ENCODE measurements around the gene OTX2.

The OTX2 gene

DNA sequence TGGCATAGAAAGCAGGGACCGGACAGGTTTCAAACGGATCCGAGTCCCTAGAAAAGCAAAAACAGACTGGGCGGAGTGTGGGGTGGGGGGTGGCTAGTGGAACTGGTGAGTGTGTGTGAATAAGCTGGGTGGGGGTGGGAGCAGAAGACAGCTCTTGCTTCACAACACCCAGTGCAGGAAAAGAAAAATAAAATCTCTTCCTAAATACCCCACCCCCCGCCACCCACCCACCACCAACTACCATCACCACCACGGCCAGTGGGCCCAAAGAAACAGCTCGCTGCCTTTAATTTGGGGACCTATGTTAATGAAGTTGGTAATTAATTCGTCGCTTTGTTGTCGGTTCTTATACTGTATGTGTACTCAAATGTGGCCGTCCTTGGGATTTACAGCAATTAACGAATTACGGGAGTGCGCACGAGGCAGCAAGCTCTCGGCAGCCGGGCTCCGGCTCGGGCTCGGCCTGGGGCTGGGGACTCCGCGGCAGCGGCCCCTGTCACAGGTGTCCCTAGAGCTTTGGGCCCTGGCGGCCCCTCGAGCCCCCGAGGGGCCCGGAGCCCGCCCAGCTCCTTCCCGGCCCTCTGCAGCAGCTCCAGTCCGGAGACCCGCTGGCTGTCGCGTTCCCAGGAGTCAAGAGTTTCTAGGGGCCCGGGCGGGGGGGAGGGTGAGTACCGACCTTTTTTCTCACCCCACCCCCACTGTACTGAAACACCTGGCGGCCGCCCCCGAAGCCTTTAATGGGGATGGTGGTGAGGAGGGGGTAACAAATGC is 1.5 kb upstream of the OTX2 start:
- no peak for DNase-seq

DNA sequence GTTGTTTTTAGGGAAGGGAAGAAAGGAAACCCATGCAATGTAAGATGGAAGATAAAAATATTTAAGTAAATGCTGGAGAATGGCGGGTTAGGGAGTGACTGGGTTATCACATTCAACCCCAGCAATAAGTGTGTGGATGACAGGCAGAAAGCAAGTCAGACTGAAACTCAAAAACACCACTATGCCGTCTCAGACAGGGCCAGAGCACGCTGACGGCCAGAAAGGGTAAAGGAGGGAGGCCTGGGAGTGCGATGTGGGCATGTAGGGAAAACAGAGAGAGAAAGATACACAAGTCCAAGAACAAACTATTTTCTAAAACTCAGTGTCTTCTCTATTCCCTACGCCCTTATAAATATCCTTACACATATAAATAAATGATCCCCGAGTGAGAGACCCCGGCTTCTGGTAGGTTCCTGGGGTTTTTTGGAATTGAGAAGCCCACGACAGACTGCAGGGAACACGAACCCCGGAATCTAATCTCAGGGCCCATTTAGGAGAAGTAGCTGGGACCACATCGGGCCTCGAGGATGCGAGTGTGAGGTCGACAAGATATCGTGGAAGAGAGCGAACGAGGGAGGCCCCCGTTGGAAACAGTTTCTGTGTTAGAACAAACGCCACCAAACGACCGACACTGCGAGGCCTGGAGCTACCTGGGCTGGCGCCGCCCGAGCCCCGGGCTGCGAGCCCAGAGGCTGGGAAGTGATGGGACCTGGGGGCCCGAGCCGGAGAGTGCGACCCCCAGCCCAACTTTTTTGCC is 735 bp upstream of the OTX2 start:
- DNase-seq, result no peak

DNA sequence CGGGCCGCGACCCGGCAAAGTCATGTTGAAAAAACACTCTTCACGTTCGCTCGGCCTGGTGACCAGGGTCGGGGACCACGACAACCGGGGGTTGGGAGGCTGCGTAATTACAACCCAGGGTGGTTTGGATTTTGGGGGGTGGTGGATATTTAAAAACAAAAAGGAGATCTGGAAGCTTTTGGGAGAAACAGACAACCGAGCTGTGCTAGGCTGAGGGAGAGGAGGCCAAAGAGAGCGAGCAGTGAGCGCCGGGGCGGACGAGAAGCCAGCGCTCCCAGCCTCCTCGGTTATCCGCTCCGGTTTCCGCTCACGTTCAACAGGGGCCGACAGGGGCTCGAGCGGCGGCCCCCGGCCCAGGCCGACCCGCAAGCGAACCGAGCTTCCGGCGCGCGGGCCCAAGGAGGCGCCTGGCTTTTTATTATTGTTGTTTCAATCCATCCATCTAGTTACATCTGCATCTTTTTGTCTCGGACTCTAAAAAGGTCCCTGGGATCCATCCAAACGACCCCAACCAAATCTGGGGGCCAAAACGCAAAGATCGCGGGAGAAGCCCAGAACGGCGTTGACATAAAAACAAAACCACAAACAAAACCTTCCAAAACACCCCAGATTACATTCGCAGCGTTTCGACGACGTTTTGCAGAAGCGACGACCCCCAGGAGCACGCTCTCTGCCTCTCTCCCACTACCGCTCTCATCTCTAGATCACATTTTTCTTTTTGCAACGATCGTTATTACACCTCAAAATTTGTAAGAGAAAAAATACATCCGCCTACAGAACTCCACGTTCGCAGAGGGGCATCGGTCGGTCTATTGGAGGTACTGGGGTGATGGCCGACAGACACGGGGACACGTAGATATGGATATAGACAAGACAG is 771 bp downstream of the OTX2 start:
- DNase-seq, result no peak

DNA sequence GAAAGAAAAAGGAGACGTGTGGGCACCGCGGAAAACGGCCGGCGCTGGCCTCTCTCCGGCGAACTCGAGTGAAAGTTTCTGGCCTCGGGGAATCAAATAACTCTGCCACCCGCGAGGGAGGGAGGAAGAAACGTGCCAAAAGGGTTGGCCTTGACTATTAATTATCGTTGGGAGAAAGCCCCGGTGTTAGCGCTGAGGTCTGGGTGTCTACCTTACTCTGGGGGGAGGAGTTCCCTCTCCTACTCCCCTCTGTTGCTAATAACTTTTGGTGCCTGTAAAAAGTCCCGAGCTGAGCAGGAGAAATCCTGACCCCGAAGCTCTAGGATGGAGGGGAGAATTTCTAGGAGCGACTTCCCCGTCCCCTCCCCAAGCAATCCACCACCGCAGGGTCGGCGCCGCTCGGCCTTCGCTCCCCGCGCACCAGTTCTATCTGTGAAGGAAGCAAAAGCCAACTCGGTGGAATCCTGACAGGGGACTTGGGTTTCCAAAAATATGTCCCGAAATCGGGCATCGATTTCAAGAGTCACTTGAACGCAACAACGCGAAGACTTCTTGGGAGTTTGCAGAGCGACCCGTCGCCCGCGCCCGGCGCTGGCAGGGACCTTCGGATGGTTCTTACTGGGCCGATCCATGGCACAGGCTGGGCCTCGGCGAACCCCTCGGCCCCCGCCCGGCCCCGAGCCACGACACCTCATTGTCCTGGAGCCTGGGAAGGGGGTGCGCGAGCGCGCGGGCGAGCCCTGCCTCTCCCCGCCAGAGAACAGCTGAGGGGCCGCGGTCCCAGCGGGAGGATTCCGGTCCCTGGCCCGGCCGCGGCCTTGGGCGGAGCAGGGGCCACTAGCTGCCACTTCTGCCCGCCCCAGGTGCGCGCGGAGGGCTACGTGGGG is 1.7 kb downstream of the OTX2 start:
- no peak for DNase-seq

DNA sequence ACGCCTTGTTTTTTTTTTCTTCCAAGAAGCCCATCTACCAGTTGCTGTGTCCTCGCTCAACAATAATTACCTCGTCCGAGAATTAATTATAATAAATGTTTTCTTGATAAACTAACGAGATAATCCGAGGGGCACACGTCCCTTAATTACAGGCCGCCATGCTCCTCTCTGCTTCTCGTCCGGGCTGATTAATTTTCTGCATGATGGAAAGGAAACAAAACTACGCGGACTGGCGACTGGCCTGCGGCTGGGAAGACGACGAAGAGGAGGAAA is 2.2 kb downstream of the OTX2 start:
- no peak for DNase-seq

DNA sequence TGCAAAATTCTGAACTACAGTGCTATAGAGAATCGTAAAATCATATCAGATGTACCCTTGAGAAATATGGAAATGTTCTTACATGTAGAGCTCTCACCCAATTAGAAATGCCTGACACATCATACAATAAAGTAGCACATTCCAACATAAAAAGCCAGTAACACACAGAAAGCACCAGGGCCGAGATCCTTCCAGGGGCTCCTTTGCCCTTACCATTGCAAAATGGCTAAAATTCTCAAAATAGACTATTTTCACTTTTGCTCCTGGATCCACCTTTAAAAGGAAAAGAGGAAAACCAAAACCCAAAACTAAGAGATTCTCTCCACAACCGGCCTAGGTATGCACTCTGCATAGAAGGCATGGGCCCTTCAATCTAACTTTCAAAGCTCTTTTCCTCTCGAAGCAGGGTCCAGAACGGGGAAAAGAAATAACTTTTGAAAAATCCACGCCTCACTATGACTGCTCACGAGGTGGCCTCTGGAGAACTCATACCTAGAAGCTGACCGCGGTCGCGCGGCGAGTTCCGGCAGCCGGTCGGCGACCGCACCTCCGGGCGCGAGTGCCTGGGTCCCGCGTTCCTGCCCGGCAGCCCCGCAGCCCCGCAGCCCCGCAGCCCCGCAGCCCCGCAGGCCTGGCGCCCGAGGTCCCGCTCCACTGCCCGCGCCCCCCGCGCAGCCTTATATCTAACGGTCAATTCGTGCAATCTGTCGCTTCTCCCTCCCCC is 2.7 kb downstream of the OTX2 start:
- DNase-seq, result no peak

DNA sequence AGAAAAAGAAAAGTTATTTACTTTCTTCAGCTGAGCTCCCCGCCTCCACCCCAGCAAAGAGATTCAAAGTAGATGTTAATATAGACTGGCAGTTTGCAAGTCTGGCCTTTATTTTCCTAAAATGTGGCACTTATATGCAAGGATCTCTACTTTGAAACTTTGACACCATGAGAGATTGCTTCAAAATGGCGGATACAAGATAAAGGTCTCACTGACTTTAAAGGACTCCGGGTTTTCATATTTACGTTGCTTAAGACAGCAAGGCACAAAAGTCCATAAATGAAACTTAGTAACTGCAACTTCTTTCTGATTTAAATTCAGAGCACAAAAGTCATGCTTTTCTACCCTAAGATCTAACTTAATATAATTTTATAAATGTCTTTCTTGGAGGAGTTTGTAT is 3.5 kb downstream of the OTX2 start:
- DNase-seq, result no peak

DNA sequence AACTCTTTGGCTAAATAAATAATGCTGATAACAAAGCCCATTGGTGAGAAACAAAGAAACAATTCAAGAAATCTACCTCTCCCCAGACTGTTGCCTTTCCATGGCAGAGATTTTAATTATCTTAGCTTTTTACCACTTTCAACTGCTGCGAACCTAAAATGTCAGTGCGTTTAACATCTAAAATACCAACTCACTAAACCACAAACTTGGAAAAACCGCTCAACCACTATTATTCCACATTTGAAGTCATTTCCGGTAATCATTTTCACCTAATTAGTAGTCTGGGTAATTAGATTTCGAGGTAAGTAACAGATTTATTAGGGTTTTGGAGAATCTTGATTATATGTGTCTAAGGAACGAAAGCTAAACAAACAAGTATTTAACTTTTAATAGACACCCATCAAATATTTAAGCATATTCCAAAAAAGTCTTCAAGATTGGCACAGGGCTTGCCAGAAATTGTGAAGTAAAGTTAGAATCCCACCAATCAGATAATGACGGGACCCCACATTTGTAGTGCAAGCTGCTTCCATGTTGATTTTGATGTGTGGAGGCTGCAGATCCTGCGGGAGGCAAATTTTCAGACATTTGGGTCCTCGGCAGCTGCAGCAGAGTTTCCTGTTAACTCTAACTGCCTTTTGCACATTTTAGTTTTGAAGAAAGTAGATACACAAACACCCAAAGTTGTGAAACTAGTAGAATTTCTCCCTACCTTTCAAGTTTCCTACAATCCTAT is 4.1 kb downstream of the OTX2 start:
- no peak for DNase-seq

DNA sequence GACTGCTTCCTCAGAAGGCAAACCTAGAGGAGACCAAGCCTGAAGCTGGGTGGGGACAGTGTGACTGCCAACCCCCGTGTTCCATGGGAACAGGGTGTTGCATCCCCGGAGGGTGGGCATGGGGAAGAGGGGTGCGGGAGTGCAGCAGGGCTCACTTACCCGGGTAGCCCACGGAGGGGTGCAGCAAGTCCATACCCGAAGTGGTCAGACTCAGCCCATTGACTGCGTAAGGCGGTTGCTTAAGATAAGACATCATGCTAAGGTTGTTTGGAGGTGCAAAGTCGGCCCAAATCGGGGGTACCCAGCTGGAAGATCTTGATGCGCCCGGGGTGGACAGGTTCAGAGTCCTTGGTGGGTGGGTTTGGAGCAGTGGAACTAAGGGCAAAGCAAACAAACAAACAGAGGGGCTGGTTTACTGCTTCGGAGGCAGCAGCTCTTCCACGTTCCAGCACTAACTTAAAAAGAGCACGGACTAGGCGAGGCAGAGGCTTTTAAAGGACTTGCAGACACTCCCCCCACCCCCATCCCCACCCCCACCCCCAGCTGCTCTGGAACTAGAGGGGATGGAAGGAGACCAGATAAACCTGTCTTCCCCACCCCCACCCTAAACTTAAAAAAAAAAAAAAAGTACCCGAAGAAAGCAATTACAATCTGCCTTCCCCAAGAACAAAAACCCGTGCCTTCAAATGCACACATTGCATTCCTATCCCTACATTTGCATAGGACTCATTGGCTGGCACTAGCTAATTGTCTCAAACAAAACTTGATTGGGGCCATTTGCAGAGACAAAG is 4.9 kb downstream of the OTX2 start:
- DNase-seq, result no peak

DNA sequence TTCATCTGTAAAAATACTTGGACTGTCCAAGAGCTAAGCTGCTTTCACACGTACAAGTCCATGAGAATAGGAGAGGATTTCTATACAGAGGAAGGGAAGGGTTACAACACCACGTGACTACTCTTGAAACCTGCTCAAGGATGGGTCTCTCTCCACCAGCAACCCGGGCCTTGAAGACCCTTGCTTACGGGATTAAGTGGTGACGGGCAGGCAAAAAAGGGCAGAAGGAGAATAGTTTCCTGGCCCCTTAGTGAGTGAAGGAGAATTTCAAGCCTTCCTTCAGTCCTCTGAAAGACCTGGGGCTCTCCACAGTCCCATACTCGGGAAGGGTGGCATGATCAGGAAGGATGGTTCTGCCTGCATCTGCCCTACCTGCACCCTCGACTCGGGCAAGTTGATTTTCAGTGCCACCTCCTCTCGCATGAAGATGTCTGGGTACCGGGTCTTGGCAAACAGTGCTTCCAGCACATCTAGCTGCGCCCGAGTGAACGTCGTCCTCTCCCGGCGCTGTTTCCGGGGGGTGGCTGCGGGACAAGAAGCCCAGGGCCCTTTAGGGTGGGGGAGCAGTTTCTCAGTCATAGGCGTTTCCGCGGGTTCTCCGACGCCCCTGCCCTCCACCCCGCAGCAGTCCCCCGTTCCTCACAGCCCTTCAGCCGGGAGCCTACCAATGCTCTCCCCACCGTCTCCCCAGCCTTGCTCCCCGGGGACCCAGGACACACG is 6.3 kb downstream of the OTX2 start:
- DNase-seq, result no peak

DNA sequence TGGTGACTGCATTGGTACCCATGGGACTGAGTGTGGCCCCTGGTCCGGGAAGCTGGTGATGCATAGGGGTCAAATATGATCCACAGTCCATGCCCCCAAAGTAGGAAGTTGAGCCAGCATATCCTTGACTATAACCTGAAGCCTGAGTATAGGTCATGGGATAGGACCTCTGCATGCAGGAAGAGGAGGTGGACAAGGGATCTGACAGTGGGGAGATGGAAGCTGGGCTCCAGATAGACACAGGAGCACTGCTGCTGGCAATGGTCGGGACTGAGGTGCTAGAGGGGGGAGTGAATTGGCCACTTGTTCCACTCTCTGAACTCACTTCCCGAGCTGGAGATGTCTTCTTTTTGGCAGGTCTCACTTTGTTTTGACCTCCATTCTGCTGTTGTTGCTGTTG is 8.4 kb downstream of the OTX2 start:
- DNase-seq, result no peak

DNA sequence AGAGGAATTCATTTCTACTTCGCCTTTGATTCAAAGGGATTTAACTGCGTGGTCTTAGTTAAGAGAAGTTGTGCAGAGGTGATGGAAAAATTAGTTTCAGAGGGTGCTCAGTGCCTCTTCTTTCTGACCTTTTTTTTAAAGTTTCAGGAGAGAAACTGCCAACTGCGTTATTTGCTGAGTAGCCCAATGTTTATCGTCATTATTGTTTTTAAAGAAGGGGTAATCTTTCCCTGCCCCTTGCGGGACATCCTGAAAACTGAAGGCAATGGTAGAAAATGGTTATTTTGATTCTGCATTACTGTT is 11.0 kb downstream of the OTX2 start:
- no peak for DNase-seq

DNA sequence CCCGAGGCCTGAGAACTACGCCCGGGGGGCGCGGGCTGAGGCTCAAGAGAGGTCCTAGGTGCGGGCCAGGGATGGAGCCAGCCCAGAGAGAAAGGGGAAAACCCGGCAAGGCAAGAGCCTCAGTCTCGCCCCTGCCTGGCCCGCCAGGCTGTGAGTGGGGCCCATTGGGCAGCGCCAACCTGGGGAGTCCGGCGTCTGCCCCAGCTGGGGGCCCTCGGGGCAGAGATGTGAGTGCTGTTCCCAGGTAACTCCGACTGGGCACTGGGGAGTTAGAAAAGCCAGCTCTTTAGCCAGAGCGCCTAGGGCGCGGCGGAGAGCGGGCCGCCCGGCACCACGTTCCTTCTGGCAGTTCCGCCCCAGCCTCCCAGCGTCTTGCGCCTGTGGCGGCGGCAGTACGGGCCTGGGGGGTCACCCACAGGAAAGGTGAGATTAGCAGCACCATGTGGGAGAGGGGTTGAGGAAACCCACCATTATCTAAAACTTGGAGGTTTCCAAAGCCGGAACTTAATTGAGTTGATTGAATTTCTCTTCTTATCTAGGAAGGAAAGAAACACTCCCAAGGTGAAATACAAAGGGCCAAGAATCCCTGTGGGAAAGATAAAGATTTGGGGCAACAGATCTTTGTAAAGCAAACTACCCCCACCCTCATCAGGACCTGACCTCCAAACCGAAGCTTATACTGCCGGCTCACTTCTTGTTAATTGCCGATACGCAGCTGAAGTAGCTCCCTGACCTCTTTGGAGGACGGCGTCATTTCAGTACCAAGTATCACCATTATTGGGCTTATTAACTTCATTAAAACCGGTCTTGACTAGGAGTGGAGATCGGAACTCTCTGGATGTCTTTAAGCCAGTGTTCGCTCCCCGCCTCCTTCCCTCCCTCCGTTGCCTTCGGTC is 11.6 kb downstream of the OTX2 start:
- no peak for DNase-seq

DNA sequence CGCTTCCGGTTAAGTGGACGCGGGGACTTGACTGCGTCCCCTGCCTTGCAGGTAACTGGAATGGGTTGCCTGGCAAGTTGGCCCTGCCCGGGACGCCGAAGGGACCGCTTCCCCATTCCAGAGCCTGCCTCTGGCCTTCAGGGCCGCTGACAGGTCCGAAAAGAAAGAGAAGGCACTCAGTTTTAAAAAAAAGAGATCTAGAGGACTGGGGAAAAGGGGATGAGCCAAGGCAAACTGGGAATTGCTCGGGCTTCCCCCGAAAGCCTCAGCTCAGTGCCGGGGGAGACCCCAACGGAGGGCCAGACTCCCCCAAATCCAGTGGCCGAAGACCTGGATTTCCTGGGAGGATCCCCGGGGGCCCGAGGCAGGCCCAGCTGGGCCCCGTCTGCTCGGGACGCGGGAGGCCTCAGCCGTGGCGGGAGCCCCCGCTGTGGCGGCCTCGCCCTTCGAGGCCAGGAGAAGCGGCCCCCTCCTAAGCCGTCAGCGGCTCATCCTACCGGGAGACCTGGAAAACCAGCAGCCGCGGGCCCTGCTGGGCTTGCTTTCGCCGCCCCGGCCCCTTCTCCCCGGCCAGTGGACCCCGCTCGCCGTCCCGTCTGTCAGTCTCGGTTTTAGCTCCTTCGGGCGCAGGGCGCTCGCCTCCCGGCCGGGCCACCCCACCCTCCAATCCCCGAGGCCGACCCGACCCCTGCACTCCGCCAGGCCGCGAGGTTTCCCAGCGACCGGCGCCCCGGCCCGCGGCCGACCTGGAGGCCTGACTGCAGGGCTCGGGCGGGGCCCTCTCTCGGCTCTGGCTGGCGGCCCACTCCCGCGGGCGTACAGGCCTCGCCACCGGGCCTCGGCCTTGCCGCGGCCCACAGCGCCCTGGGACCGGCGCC is 12.5 kb downstream of the OTX2 start:
- DNase-seq, result no peak

DNA sequence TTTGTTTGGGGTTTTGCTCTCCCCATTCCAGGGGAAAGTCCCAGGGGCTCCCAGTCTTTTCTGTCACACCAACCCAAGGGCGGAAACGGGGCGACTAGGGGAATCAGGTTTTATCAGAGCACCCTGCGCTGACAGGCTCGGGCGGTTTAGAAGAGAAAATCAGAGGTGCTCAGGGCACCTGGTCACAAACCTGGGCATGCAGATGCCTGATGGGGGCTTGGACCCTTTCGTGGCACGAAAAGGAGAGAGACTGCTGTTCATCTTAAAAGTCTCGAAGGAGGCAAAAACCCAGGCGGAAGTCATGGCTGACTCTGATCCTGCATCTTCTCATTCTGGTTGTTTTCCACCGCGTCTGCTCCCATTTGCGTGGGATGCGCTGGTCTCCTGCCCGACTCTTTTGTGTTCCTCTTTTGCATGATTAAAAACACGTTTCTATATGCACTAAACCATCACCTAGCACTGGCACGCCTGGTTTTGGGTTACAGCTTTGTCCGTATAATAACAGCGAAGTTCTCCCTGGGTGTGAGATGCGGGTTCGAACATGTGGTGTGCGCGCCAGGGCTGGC is 13.2 kb downstream of the OTX2 start:
- DNase-seq, result no peak

DNA sequence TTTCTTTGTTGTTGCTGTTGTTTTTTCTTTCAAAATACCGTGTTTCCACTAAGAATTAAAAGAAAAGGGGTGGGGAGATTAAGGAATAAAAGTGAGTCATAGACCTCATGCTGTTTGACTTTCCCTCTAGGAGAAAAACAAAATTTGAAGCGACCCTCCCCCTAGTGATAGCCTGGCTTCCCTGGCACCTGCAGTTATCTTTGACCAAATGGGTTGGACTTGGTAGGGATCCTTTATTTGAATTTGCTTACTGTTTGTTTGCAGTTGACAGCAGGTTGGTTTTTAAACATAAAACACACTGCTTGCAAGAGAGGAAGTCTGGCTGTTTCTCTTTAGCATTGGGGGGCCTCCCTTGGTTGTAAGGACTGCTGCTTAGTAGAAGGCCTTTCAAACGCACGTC is 14.0 kb downstream of the OTX2 start:
- DNase-seq, result no peak

DNA sequence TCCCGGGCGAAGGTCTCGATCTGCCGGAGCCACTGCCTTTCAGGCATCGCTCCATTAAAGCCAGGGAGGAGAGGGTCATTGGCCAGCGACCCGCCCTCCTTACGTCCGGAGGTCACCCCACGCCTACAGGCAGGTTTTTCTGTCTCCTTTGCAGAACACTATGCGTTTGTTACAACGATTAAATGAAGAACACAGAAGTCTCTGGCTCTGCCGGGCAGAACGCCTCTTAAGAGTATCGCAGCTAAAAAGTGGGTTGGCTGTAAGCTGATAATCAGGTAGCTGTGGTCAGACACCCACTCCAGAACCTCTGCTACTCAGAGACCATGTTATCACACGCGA is 15.0 kb downstream of the OTX2 start:
- no peak for DNase-seq
